HEK293 (cell line): ENCODE measurements around the gene LARP6.

ENCODE experiments used
- CTCF ChIA-PET: fragments of 350-600 bp; formaldehyde crosslinking; extraction: SDS; loops from one replicate; lab custom pipeline; 2021; ENCODE audit warnings: antibody characterized with exemption; lab: Yijun Ruan, JAX
- POLR2A ChIA-PET: fragments of 300-600 bp; formaldehyde crosslinking; extraction: SDS; loops from one replicate; lab custom pipeline; 2020; ENCODE audit warnings: antibody characterized with exemption, inconsistent platforms; lab: Yijun Ruan, JAX
- H3K27ac ChIP-seq: fragments of 200-500 bp; sonication (Bioruptor generic); 2 replicates; pipeline ENCODE4 v1.5.1; 2014; ENCODE audit warnings: low read depth, low read length, control low read depth, inconsistent platforms; ENCODE audit errors: extremely low read depth
- H3K36me3 ChIP-seq, 2 experiments: fragments of 200-500 bp in 1 of 2; sonication (Bioruptor generic) in 1 of 2; 1 replicate in 1 of 2; 2 replicates in 1 of 2; pipeline ENCODE4 v1.5.1; 2014 to 2017; ENCODE audit warnings: inconsistent platforms in 2 of 2, low read length in 2 of 2; ENCODE audit not compliant: control insufficient read depth in 2 of 2, insufficient read depth in 1 of 2
- H3K4me1 ChIP-seq: fragments of 200-500 bp; sonication (Bioruptor generic); 2 replicates; pipeline ENCODE4 v1.5.1; 2014; ENCODE audit warnings: mild to moderate bottlenecking, low read length, inconsistent platforms; ENCODE audit not compliant: control insufficient read depth, insufficient read depth
- H3K4me3 ChIP-seq: 2 replicates; pipeline ENCODE4 v1.5.1; 2011; ENCODE audit warnings: low read depth, mild to moderate bottlenecking, control low read depth, low read length, moderate library complexity
- H3K9me3 ChIP-seq: fragments of 200-500 bp; sonication (Bioruptor generic); 2 replicates; pipeline ENCODE4 v1.5.1; 2014; ENCODE audit warnings: low read depth, low read length, inconsistent platforms; ENCODE audit not compliant: control insufficient read depth, insufficient read depth
- MEIS1 ChIP-seq: sonication (generic); formaldehyde crosslinking; IDR thresholded peaks from 2 replicates; pipeline ENCODE4 v1.8.1; 2022; ENCODE audit warnings: missing genetic modification reagents, mild to moderate bottlenecking, borderline replicate concordance
- SCRT2 ChIP-seq: fragments of 450-650 bp; formaldehyde crosslinking; IDR thresholded peaks from 2 replicates; pipeline ENCODE4 v1.5.1; 2016; ENCODE audit warnings: missing biosample characterization, missing genetic modification characterization
- SETDB1 ChIP-seq: IDR thresholded peaks from one replicate; pipeline ENCODE4 v1.6.1; 2017; ENCODE audit warnings: mild to moderate bottlenecking, low read length, moderate library complexity, mixed read lengths; ENCODE audit not compliant: insufficient read length
- TSHZ1 ChIP-seq: fragments of 450-650 bp; formaldehyde crosslinking; IDR thresholded peaks from 2 replicates; pipeline ENCODE4 v1.5.1; 2016; ENCODE audit warnings: missing biosample characterization, missing genetic modification characterization, borderline replicate concordance
- ZBTB21 ChIP-seq: fragments of 450-650 bp; formaldehyde crosslinking; IDR thresholded peaks from 2 replicates; pipeline ENCODE4 v1.5.1; 2017; ENCODE audit warnings: missing biosample characterization, missing genetic modification characterization
- ZNF26 ChIP-seq: fragments of 450-650 bp; formaldehyde crosslinking; IDR thresholded peaks from 2 replicates; pipeline ENCODE4 v1.5.1; 2016; ENCODE audit warnings: missing biosample characterization, missing genetic modification characterization
- ZNF518A ChIP-seq: fragments of 450-650 bp; formaldehyde crosslinking; conservative IDR thresholded peaks from 2 replicates; pipeline ENCODE4 v1.5.1; 2016; ENCODE audit warnings: low read depth, missing biosample characterization, missing genetic modification characterization
- ZNF624 ChIP-seq: fragments of 450-650 bp; formaldehyde crosslinking; IDR thresholded peaks from 2 replicates; pipeline ENCODE4 v1.5.1; 2017; ENCODE audit warnings: missing biosample characterization, missing genetic modification characterization
- ZNF837 ChIP-seq: fragments of 450-650 bp; formaldehyde crosslinking; IDR thresholded peaks from 2 replicates; pipeline ENCODE4 v1.5.1; 2016; ENCODE audit warnings: missing biosample characterization, missing genetic modification characterization
- ZNF843 ChIP-seq: fragments of 450-650 bp; formaldehyde crosslinking; IDR thresholded peaks from 2 replicates; pipeline ENCODE4 v1.5.1; 2016; ENCODE audit warnings: missing biosample characterization, missing genetic modification characterization
- TF ChIP-seq, protein P1 (sequence below): fragments of 450-650 bp; formaldehyde crosslinking; IDR thresholded peaks from 2 replicates; pipeline ENCODE4 v1.5.1; 2016; ENCODE audit warnings: missing biosample characterization, missing genetic modification characterization

The LARP6 gene

GRCh38 chr15:70783041-70783440 is 70.9 kb downstream of the LARP6 start (continued):
- no peak for TF ChIP-seq SETDB1
- TF ChIP-seq ZNF26: no peak
- TF ChIP-seq, all 188 proteins: peak for 0

DNA sequence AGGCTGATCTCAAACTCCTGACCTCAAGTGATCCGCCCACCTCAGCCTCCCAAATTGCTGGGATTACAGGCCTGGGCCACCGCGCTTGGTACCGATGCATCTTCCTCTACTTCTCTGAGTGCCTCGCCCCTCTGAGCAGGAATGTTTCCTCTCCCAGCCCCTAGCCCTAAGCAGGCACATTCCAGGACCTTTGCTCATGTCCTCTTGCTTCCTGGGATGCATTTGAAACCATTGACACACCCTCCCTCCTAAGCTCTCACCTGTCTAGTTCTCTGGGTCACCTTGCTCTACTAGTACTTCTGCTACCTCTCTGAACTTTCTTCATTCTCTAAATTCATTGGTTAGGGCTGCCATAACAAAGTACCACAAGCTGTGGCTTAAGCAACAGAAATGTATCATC is 72.7 kb downstream of the LARP6 start:
- Histone ChIP-seq H3K4me3 (no peak overlapping the region), H3K4me1 (peaks cover 4% of the 10 kb centered on the region), H3K27ac (no peak overlapping the region), H3K9me3 (no peaks in the 10 kb centered on the region), H3K36me3 (no peaks in the 10 kb centered on the region)
- CTCF ChIA-PET: interaction anchor here (4.1 kb wide), 1 partner anchor 31 kb away, joined by 19 read pairs; no protein-coding TSS in a partner anchor
- POLR2A ChIA-PET: no interaction called here
- TF ChIP-seq MEIS1 (CRISPR knock-in tag) (no peak), ZBTB21 (tag by site-specific recombination) (no peak), ZNF624 (tag by site-specific recombination) (no peak), ZNF843 (tag by site-specific recombination) (no peak), ZNF837 (tag by site-specific recombination) (no peak), ZNF518A (tag by site-specific recombination) (no peak), TSHZ1 (no peak), SCRT2 (no peak)
- TF ChIP-seq, protein P1, sequence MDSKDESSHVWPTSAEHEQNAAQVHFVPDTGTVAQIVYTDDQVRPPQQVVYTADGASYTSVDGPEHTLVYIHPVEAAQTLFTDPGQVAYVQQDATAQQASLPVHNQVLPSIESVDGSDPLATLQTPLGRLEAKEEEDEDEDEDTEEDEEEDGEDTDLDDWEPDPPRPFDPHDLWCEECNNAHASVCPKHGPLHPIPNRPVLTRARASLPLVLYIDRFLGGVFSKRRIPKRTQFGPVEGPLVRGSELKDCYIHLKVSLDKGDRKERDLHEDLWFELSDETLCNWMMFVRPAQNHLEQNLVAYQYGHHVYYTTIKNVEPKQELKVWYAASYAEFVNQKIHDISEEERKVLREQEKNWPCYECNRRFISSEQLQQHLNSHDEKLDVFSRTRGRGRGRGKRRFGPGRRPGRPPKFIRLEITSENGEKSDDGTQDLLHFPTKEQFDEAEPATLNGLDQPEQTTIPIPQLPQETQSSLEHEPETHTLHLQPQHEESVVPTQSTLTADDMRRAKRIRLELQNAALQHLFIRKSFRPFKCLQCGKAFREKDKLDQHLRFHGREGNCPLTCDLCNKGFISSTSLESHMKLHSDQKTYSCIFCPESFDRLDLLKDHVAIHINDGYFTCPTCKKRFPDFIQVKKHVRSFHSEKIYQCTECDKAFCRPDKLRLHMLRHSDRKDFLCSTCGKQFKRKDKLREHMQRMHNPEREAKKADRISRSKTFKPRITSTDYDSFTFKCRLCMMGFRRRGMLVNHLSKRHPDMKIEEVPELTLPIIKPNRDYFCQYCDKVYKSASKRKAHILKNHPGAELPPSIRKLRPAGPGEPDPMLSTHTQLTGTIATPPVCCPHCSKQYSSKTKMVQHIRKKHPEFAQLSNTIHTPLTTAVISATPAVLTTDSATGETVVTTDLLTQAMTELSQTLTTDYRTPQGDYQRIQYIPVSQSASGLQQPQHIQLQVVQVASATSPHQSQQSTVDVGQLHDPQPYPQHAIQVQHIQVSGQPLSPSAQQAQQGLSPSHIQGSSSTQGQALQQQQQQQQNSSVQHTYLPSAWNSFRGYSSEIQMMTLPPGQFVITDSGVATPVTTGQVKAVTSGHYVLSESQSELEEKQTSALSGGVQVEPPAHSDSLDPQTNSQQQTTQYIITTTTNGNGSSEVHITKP (tag by site-specific recombination): no peak
